B cell (primary cell): ENCODE data around the gene FASLG. TPM values are rescaled to one million over a fixed set of nuclear protein-coding genes. Genes with fewer than 3 reads are reported as not detected.

Experiments used
- ATAC-seq: fragments of 200-7000 bp; cut with Tn5 transposase; one replicate; pipeline ENCODE4 v1.10.0; 2021; ENCODE audit warnings: low read depth, mild to moderate bottlenecking, moderate number of reproducible peaks, moderate library complexity
- CTCF ChIA-PET: fragments of 350-600 bp; sonication (Branson Sonifier 250); formaldehyde crosslinking; loops from one replicate; lab custom pipeline; 2021; ENCODE audit warnings: antibody characterized with exemption, inconsistent platforms; lab: Charles Lee
- POLR2A ChIA-PET: fragments of 350-600 bp; sonication (Branson Sonifier 250); formaldehyde crosslinking; loops from one replicate; lab custom pipeline; 2021; ENCODE audit warnings: antibody characterized with exemption; lab: Charles Lee
- DNase-seq: peaks from one replicate; pipeline ENCODE4 v3.0.0; 2013
- H2AFZ ChIP-seq: 2 replicates; pipeline ENCODE4 v1.6.1; 2012; ENCODE audit warnings: mild to moderate bottlenecking, low read depth, low read length; ENCODE audit not compliant: insufficient read depth, poor library complexity, severe bottlenecking
- H3K27ac ChIP-seq, 2 donors: 1 replicate in 1 of 2; 2 replicates in 1 of 2; pipeline ENCODE4 v1.5.1; 2012 to 2013; ENCODE audit warnings: low read length in 2 of 2, mild to moderate bottlenecking in 2 of 2, moderate library complexity in 1 of 2
- H3K27me3 ChIP-seq, 4 experiments: fragments of 200-600 bp in 1 of 4; sonication (generic) in 1 of 4; replicated peaks in 1 of 4; 1 replicate in 2 of 4; 2 replicates in 2 of 4; pipeline versions ENCODE4 v1.6.1 to v1.7.0; 2013 to 2016; ENCODE audit warnings: low read length in 3 of 4, mild to moderate bottlenecking in 2 of 4, mixed read lengths in 1 of 4, moderate library complexity in 1 of 4; ENCODE audit not compliant: insufficient read depth in 4 of 4, control insufficient read depth in 3 of 4; ENCODE audit errors: control extremely low read depth in 1 of 4
- H3K36me3 ChIP-seq, 2 experiments: replicated peaks in 1 of 2; 1 replicate in 1 of 2; 2 replicates in 1 of 2; pipeline versions ENCODE4 v1.6.1 to v1.7.1; 2013; ENCODE audit warnings: low read length in 1 of 2; ENCODE audit not compliant: insufficient read depth in 2 of 2, control insufficient read depth in 1 of 2; ENCODE audit errors: control extremely low read depth in 1 of 2, extremely low read depth in 1 of 2
- H3K4me1 ChIP-seq, 2 donors: fragments of 200-600 bp in 1 of 2; sonication (generic) in 1 of 2; 1 replicate in 1 of 2; 2 replicates in 1 of 2; pipeline versions ENCODE4 v1.5.1 to v1.6.1; 2013 to 2017; ENCODE audit warnings: low read length in 2 of 2; ENCODE audit not compliant: control insufficient read depth in 2 of 2, insufficient read depth in 2 of 2
- H3K4me2 ChIP-seq: replicated peaks from 2 replicates; pipeline ENCODE3; 2012; ENCODE audit warnings: mild to moderate bottlenecking, low read depth, low read length; ENCODE audit not compliant: poor library complexity, severe bottlenecking
- H3K4me3 ChIP-seq, 5 experiments: fragments of 200-600 bp in 1 of 5; sonication (generic) in 1 of 5; 1 replicate in 3 of 5; 2 replicates in 2 of 5; pipeline versions ENCODE4 v1.5.1 to v1.7.0; 2011 to 2016; ENCODE audit warnings: low read length in 4 of 5, mild to moderate bottlenecking in 4 of 5, low read depth in 2 of 5, control low read depth in 1 of 5, moderate library complexity in 1 of 5; ENCODE audit not compliant: insufficient read depth in 1 of 5; ENCODE audit errors: control extremely low read depth in 1 of 5, extremely low read depth in 1 of 5
- H3K79me2 ChIP-seq: fragments of 200-600 bp; sonication (generic); one replicate; pipeline ENCODE4 v1.6.0; 2016; ENCODE audit warnings: low read length; ENCODE audit not compliant: control insufficient read depth, insufficient read depth
- H3K9ac ChIP-seq: fragments of 200-600 bp; sonication (generic); 2 replicates; pipeline ENCODE4 v1.6.1; 2017; ENCODE audit warnings: mild to moderate bottlenecking, low read length, moderate library complexity
- H3K9me3 ChIP-seq, 3 donors: one replicate each; pipeline versions ENCODE4 v1.6.1 to v1.7.1; 2013; ENCODE audit warnings: low read length in 2 of 3; ENCODE audit not compliant: control insufficient read depth in 2 of 3, insufficient read depth in 1 of 3; ENCODE audit errors: control extremely low read depth in 1 of 3
- H4K20me1 ChIP-seq: 2 replicates; pipeline ENCODE4 v1.6.0; 2012; ENCODE audit warnings: mild to moderate bottlenecking, low read length; ENCODE audit not compliant: insufficient read depth, control insufficient read depth, poor library complexity, severe bottlenecking
- H3K27ac Mint-ChIP-seq: one replicate; pipeline ENCODE4 v1.8.0; 2021; ENCODE audit warnings: mixed read lengths
- H3K27me3 Mint-ChIP-seq: one replicate; pipeline ENCODE4 v1.8.0; 2021; ENCODE audit warnings: mixed read lengths
- H3K4me1 Mint-ChIP-seq: one replicate; pipeline ENCODE4 v1.8.0; 2021; ENCODE audit warnings: mixed read lengths
- H3K4me3 Mint-ChIP-seq: one replicate; pipeline ENCODE4 v1.8.0; 2021; ENCODE audit warnings: mixed read lengths
- H3K9me3 Mint-ChIP-seq: one replicate; pipeline ENCODE4 v1.8.0; 2022; ENCODE audit warnings: mixed read lengths; ENCODE audit not compliant: insufficient read depth
- CTCF ChIP-seq: fragments of 200-600 bp; IDR thresholded peaks from one replicate; pipeline ENCODE4 v1.8.0; 2022; ENCODE audit warnings: antibody characterized with exemption, mild to moderate bottlenecking
- EZH2 ChIP-seq: IDR thresholded peaks from 2 replicates; pipeline ENCODE4 v1.6.1; 2012; ENCODE audit warnings: borderline replicate concordance, low read depth, mild to moderate bottlenecking, moderate library complexity, low read length; ENCODE audit not compliant: insufficient read depth, poor library complexity, severe bottlenecking
- WGBS: methylation state at CpG from one replicate; pipeline ENCODE4 v1.1.5; 2013; ENCODE audit warnings: missing lambda C conversion rate; ENCODE audit not compliant: insufficient coverage; 5-methylcytosine and 5-hydroxymethylcytosine counted together
- intact Hi-C: fragments of 100-400 bp; cut with micrococcal nuclease; formaldehyde crosslinking; loops from one replicate; pipeline ENCODE4 v1.10.0; 2022
- polyA plus RNA-seq: library from polyadenylated mRNA; depleted of rRNA; stranded (reverse); fragments of >200 nt; gene quantifications from 2 replicates; pipeline ENCODE4 v1.2.3, GENCODE V29; 2012
- total RNA-seq, 2 donors: library from RNA; stranded (reverse); fragments of 120-200 nt in 1 of 2; gene quantifications; 1 replicate in 1 of 2; 2 replicates in 1 of 2; pipeline versions ENCODE4 v1.2.3 to v1.2.4, GENCODE V29; 2013 to 2022

Gene FASLG
- total and polyA plus RNA-seq, 2 donors (not counting 1 experiment from before 2014, with no cell fraction given), result 0.15 TPM; not detected in 1

- no peaks in the 10 kb centered on the region for H3K4me1 Mint-ChIP-seq
- H3K4me2 ChIP-seq, result no peak overlapping the region
- no peaks in the 10 kb centered on the region for H3K27me3 ChIP-seq
- no peaks in the 10 kb centered on the region for H3K27me3 Mint-ChIP-seq
- no peak overlapping the region for H3K4me3 ChIP-seq
- ChIA-PET CTCF (no interaction called here), POLR2A (no interaction called here)
- no peak overlapping the region for H3K4me3 Mint-ChIP-seq
- intact Hi-C loops, result no loop called here
- no peaks in the 10 kb centered on the region for H3K36me3 ChIP-seq
- H3K4me1 ChIP-seq, result no peaks in the 10 kb centered on the region
- TF ChIP-seq CTCF (no peak), EZH2 (no peak)
- no peak overlapping the region for H3K9ac ChIP-seq
- DNase-seq (no peak), ATAC-seq (no peak)
- H3K27ac ChIP-seq, result no peak overlapping the region
- no peaks in the 10 kb centered on the region for H3K79me2 ChIP-seq
- no peak overlapping the region for H2AFZ ChIP-seq
- H3K9me3 Mint-ChIP-seq, result no peaks in the 10 kb centered on the region
- WGBS, result 100% methylated on average over 1 of the region's 2 CpGs
- H4K20me1 ChIP-seq, result no peaks in the 10 kb centered on the region
- H3K27ac Mint-ChIP-seq, result no peak overlapping the region
- H3K9me3 ChIP-seq, result peaks cover 0 to 5% (median 0%) of the 10 kb centered on the region in 3 donors
Measured at GRCh38 chr1:172629638-172630037, 29.3 kb upstream of the FASLG start.

- ChIA-PET CTCF (no interaction called here), POLR2A (no interaction called here)
- Mint-ChIP-seq H3K4me3 (no peak overlapping the region), H3K4me1 (no peaks in the 10 kb centered on the region), H3K9me3 (no peaks in the 10 kb centered on the region), H3K27ac (no peak overlapping the region), H3K27me3 (no peaks in the 10 kb centered on the region)
- no peaks in the 10 kb centered on the region for H3K4me1 ChIP-seq
- H3K4me2 ChIP-seq, result no peak overlapping the region
- DNase-seq (no peak), ATAC-seq (no peak)
- H4K20me1 ChIP-seq, result no peaks in the 10 kb centered on the region
- WGBS, result 97% methylated on average over 6 of the region's 11 CpGs
- no peak overlapping the region for H3K9ac ChIP-seq
- H3K79me2 ChIP-seq, result no peaks in the 10 kb centered on the region
- no peak overlapping the region for H2AFZ ChIP-seq
- intact Hi-C loops, result no loop called here
- no peak overlapping the region for H3K4me3 ChIP-seq
- TF ChIP-seq EZH2, result no peak
- no peak for TF ChIP-seq CTCF
- H3K27me3 ChIP-seq, result no peaks in the 10 kb centered on the region
- no peaks in the 10 kb centered on the region for H3K36me3 ChIP-seq
- H3K9me3 ChIP-seq, result peaks cover 0 to 5% (median 0%) of the 10 kb centered on the region in 3 donors
- no peak overlapping the region for H3K27ac ChIP-seq
Measured at GRCh38 chr1:172630056-172630818, 28.7 kb upstream of the FASLG start.
